KOPT-K1 (cell line): ENCODE measurements around the gene PRKACB.
A peak's percentile ranks its signal among the peaks of the same experiment; 100 is the strongest.
"Not testable (repeated sequence)": the region's sequence is repeated elsewhere in the genome, so short reads cannot be mapped to it uniquely, and the experiment has no call there.

Experiments
- H3K27ac ChIP-seq: fragments of 200-600 bp; sonication (generic); 2 replicates; pipeline ENCODE4 v1.5.1; 2016; ENCODE audit warnings: antibody characterized with exemption, mild to moderate bottlenecking, low read depth, low read length; ENCODE audit not compliant: poor library complexity, severe bottlenecking
- H3K36me3 ChIP-seq: fragments of 200-600 bp; sonication (generic); 2 replicates; pipeline ENCODE4 v1.5.1; 2017; ENCODE audit warnings: antibody characterized with exemption, mild to moderate bottlenecking, low read length, moderate library complexity; ENCODE audit not compliant: insufficient read depth
- H3K9me3 ChIP-seq: fragments of 200-600 bp; sonication (generic); 2 replicates; pipeline ENCODE4 v1.5.1; 2017; ENCODE audit warnings: antibody characterized with exemption, low read length, mild to moderate bottlenecking; ENCODE audit not compliant: insufficient read depth, poor library complexity, severe bottlenecking

PRKACB gene

GRCh38 chr1:84224905-84225304 is 80.8 kb downstream of the PRKACB start:
- Histone ChIP-seq H3K36me3 (peaks cover 42% of the 10 kb centered on the region), H3K9me3 (peaks cover 31% of the 10 kb centered on the region), H3K27ac (no peak overlapping the region)

DNA sequence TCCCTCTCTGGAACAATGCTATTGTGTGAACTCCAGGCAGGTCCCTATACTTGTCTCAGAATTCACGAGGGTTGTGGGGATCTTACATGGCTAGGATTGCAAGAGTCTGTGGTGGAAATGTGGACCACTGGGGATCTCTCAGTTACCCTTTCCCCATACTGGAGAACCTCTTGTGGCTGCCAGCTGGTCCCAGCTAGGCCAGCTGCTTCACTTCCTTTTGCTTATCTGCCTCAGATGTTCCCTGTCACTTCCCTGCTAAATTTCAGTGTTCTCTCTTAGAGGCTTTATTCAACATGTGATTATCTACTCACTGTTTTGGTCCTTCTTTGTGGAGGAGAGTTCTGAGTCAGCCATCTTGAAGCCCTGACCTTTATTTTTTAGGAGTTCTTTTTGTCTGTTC is 81.6 kb downstream of the PRKACB start:
- Histone ChIP-seq H3K9me3 (peaks cover 24% of the 10 kb centered on the region), H3K36me3 (peaks cover 36% of the 10 kb centered on the region), H3K27ac (no peak overlapping the region)

- not testable (repeated sequence) for H3K27ac ChIP-seq, H3K9me3 ChIP-seq
- peaks cover 23% of the 10 kb centered on the region for H3K36me3 ChIP-seq
Measured at GRCh38 chr1:84232676-84233075, 88.6 kb downstream of the PRKACB start.

DNA sequence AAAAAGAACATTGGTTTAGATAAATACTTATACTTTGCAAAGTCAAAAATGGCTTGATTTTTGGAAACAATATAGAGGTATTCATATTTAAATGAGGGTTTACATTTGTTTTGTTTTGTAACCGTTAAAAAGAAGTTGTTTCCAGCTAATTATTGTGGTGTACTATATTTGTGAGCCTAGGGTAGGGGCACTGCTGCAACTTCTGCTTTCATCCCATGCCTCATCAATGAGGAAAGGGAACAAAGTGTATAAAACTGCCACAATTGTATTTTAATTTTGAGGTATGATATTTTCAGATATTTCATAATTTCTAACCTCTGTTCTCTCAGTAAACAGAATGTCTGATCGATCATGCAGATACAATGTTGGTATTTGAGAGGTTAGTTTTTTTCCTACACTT is 92.2 kb downstream of the PRKACB start:
- peaks cover 49% of the 10 kb centered on the region for H3K36me3 ChIP-seq

DNA sequence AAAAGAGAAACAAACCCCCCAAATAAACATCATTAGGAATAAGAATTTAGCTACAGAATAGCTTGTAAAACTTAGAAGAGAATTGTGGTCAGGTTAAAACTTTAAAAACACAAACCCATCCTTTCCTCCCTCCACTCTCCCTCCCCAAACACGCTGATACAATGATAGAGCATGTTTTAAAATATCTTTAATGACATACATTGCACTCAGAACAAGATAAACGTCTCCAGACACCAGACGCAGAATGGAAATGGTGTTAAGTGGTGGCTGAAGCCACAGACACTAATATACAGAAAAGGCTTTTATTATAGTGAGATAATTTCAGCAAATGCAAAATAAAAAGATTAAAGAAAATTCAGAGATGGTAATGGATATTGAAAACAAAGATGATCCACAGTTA is 98.6 kb downstream of the PRKACB start:
- Histone ChIP-seq H3K27ac (no peak overlapping the region), H3K9me3 (no peaks in the 10 kb centered on the region), H3K36me3 (peaks cover 27% of the 10 kb centered on the region)

More for the DNA sequence above, 92.2 kb downstream of the PRKACB start:
- Histone ChIP-seq H3K9me3 (no peaks in the 10 kb centered on the region), H3K27ac (no peak overlapping the region)

DNA sequence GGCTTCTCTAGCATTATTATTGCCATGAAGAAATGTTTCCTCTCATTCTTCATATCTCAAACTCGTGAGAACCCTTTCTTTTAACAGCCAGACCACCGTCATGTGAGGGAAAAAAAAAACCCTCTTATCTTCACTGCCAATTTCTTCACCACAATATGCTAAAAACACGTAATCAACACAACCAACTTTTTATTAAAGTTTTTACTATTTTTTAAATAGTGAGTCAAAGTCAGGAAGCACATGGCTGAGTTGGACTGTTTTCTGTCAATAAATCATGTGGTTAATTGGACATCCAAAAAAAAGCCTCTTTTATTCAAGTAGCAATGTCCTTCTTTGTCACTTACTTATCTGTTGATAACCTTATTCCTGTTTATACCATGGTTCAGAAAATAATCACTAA is 101.5 kb downstream of the PRKACB start:
- no peaks in the 10 kb centered on the region; the same call in 1 of the 2 replicates for H3K36me3 ChIP-seq
- H3K9me3 ChIP-seq, result peaks cover 4% of the 10 kb centered on the region
- no peak overlapping the region for H3K27ac ChIP-seq

DNA sequence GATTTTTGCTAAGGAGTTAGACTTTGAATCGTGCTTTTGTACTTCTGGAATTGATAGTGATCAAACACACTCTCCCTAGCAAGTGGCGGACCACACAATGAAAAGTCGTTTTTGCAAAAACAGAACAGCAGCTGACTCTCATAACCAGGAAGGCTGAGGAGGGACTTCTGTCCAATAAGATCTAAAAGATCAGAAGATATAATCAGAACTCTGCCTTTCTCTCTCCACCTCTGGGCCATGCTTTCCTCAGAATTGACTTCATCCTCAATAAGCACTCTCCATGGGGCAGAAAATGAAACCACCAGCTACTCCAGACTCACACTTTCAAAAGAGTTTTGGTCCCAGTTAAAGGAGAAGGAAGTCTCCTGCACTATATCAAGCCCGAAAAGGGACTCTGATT is 102.1 kb downstream of the PRKACB start:
- peak overlapping the region; percentile 23 for H3K27ac ChIP-seq
- H3K9me3 ChIP-seq, result peaks cover 7% of the 10 kb centered on the region

GRCh38 chr1:84247425-84248220 is 103.6 kb downstream of the PRKACB start:
- no peak overlapping the region for H3K27ac ChIP-seq
- H3K9me3 ChIP-seq, result peaks cover 7% of the 10 kb centered on the region
- no peaks in the 10 kb centered on the region for H3K36me3 ChIP-seq

More for the DNA sequence above, 102.1 kb downstream of the PRKACB start:
- H3K36me3 ChIP-seq, result no peaks in the 10 kb centered on the region

- H3K36me3 ChIP-seq, result no peaks in the 10 kb centered on the region
- H3K9me3 ChIP-seq, result peaks cover 7% of the 10 kb centered on the region
- no peak overlapping the region for H3K27ac ChIP-seq
Measured at GRCh38 chr1:84250668-84251067, 106.6 kb downstream of the PRKACB start.

DNA sequence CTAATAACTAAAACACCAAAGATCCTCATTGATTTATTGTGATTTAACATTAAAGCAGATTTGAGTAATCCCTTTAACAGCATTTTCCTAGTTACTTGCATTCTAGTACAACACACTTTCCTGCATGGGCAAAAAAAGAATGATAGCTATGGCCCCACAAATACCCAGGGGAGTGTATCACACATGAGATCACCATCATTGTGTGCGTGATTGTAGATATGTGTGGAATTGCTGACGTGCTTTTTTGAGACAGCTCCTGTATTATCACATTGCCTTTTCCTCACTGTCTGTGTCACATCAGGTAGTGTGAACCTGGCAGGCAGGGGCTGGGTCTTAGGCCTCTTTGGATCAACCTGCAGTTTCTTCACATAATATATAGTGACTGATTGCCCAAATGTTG is 109.0 kb downstream of the PRKACB start:
- H3K27ac ChIP-seq, result no peak overlapping the region
- no peaks in the 10 kb centered on the region for H3K36me3 ChIP-seq
- H3K9me3 ChIP-seq, result peaks cover 7% of the 10 kb centered on the region

- Histone ChIP-seq H3K9me3 (peaks cover 7% of the 10 kb centered on the region), H3K36me3 (no peaks in the 10 kb centered on the region), H3K27ac (no peak overlapping the region)
Measured at GRCh38 chr1:84253891-84254290, 109.8 kb downstream of the PRKACB start.

DNA sequence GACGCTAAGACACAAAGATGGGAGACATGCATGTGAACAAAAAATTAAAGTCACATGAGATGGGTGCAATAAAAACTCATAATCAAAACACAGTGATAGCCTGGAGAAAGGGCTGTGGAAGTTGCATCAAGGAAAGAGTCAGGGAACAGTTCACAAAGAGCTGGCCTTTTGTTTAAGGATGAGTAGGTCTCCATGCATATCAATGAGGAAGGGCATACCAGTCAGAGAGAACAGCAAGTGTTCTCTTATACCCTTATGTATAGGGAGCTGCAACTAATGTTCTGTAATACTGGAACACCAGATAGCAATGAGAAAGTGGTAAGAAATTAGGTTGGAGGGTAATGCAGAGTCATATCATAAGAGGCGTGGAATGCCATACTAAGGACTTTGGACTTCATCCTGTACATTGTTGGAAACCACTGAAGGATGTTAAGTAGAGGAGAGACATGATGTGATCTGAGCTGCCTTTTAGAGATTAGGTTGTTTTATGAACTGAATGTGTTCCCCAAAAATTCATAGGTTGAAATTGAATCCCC is 110.7 kb downstream of the PRKACB start:
- H3K9me3 ChIP-seq, result peaks cover 7% of the 10 kb centered on the region
- no peak overlapping the region for H3K27ac ChIP-seq
- no peaks in the 10 kb centered on the region for H3K36me3 ChIP-seq

DNA sequence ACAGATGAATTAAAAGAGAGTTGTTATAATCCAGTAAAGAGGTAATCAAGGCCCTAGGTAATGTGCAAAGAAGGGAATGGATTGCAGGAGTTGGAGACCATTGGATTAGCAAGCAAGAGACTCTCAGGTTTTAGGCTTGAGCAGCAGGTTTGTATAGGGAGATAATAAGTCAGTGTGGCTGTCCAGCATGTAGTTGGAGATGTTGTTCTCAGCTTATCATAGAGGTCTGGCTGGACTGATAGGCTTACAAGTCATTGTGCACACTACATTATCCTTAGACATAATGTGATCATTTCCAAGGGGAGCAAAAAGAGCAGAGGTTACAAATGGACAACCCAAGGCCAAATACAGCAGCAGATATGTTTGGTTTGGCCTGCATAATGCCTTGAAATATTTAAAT is 111.5 kb downstream of the PRKACB start:
- H3K27ac ChIP-seq, result no peak overlapping the region
- H3K36me3 ChIP-seq, result no peaks in the 10 kb centered on the region
- peaks cover 3% of the 10 kb centered on the region for H3K9me3 ChIP-seq

- H3K27ac ChIP-seq, result no peak overlapping the region
- H3K9me3 ChIP-seq, result no peaks in the 10 kb centered on the region
- H3K36me3 ChIP-seq, result no peaks in the 10 kb centered on the region
Measured at GRCh38 chr1:84257617-84258016, 113.5 kb downstream of the PRKACB start.

DNA sequence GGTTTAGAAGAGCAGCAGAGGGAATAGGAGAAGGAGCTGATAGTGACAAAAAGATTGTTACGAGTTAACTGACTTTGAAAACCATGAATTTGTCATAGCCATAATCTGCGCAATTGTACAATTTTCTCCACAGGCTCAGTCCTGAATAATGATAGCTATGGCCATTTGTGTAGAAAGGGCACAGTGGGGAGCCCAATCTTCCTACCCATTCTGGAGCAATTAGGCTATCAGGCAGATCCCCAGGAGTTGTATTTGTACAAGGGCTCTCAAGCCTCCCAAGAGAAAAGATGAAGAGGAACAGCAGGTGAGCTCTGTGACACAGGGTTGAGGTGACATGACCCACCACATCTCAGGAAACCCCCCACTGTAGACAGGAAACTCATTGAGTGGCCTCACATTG is 115.3 kb downstream of the PRKACB start:
- no peak overlapping the region for H3K27ac ChIP-seq
- no peaks in the 10 kb centered on the region for H3K9me3 ChIP-seq
- H3K36me3 ChIP-seq, result no peaks in the 10 kb centered on the region

GRCh38 chr1:84259989-84260388 is 115.9 kb downstream of the PRKACB start:
- Histone ChIP-seq H3K9me3 (no peaks in the 10 kb centered on the region), H3K27ac (no peak overlapping the region), H3K36me3 (no peaks in the 10 kb centered on the region)
